BJ (cell line): ENCODE measurements around the gene BCAR3. TPM values are rescaled to one million over a fixed set of nuclear protein-coding genes. Genes with fewer than 3 reads are reported as not detected.

Experiments used
- CTCF ChIA-PET: fragments of 350-600 bp; formaldehyde crosslinking; extraction: SDS; loops from one replicate; lab custom pipeline; 2021; ENCODE audit warnings: antibody characterized with exemption, inconsistent platforms; lab: Yijun Ruan, JAX
- POLR2A ChIA-PET: fragments of 300-600 bp; sonication (Branson Sonifier 250); formaldehyde crosslinking; extraction: SDS; loops from one replicate; lab custom pipeline; 2021; ENCODE audit warnings: antibody characterized with exemption; lab: Charles Lee
- DNase-seq: peaks from one replicate; pipeline ENCODE4 v3.0.0-alpha.2; 2011; ENCODE audit warnings: low read depth
- H3K27me3 ChIP-seq: 2 replicates; pipeline ENCODE4 v1.6.0; 2011; ENCODE audit warnings: low read length; ENCODE audit not compliant: control insufficient read depth, insufficient read depth
- H3K36me3 ChIP-seq: 2 replicates; pipeline ENCODE4 v1.5.1; 2011; ENCODE audit warnings: low read length; ENCODE audit not compliant: control insufficient read depth, insufficient read depth
- H3K4me3 ChIP-seq: 2 replicates; pipeline ENCODE4 v1.5.1; 2011; ENCODE audit warnings: low read depth, mild to moderate bottlenecking, control low read depth, low read length
- polyA plus RNA-seq: library from polyadenylated mRNA; depleted of rRNA; stranded (reverse); fragments of >200 nt; gene quantifications from 2 replicates; pipeline ENCODE4 v1.2.3, GENCODE V29; 2011
- TF ChIP-seq, protein P1 (sequence below): IDR thresholded peaks from 2 replicates; pipeline ENCODE4 v1.5.1; 2011; ENCODE audit warnings: low read depth, mild to moderate bottlenecking, control low read depth, inconsistent platforms, low read length, moderate library complexity; ENCODE audit not compliant: insufficient read depth

BCAR3 gene
- polyA plus RNA-seq, 1 experiment, result 31.7 TPM

GRCh38 chr1:93640656-93641440, 40.8 kb downstream of the BCAR3 start:
- POLR2A ChIA-PET, result no interaction called here

GRCh38 chr1:93638981-93639380, 42.7 kb downstream of the BCAR3 start:
- TF ChIP-seq, protein P1, sequence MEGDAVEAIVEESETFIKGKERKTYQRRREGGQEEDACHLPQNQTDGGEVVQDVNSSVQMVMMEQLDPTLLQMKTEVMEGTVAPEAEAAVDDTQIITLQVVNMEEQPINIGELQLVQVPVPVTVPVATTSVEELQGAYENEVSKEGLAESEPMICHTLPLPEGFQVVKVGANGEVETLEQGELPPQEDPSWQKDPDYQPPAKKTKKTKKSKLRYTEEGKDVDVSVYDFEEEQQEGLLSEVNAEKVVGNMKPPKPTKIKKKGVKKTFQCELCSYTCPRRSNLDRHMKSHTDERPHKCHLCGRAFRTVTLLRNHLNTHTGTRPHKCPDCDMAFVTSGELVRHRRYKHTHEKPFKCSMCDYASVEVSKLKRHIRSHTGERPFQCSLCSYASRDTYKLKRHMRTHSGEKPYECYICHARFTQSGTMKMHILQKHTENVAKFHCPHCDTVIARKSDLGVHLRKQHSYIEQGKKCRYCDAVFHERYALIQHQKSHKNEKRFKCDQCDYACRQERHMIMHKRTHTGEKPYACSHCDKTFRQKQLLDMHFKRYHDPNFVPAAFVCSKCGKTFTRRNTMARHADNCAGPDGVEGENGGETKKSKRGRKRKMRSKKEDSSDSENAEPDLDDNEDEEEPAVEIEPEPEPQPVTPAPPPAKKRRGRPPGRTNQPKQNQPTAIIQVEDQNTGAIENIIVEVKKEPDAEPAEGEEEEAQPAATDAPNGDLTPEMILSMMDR, result no peak
- ChIA-PET POLR2A (no interaction called here), CTCF (interaction anchor here (2.1 to 14.7 kb wide), 2 partner anchors 10 to 176 kb away, joined by 11 to 261 read pairs; no protein-coding TSS in a partner anchor)
- Histone ChIP-seq H3K27me3 (no peaks in the 10 kb centered on the region), H3K4me3 (no peak overlapping the region), H3K36me3 (peaks cover 2% of the 10 kb centered on the region)
- DNase-seq, result no peak

More at GRCh38 chr1:93640656-93641440, 40.8 kb downstream of the BCAR3 start:
- Histone ChIP-seq H3K27me3 (no peaks in the 10 kb centered on the region), H3K4me3 (no peak overlapping the region), H3K36me3 (peaks cover 2% of the 10 kb centered on the region)
- CTCF ChIA-PET, result interaction anchor here (0.6 to 14.7 kb wide), 3 partner anchors 33 to 174 kb away, joined by 3 to 261 read pairs (median 3); no protein-coding TSS in a partner anchor
- TF ChIP-seq, protein P1, result no peak
- no peak for DNase-seq

GRCh38 chr1:93638307-93638847, 43.3 kb downstream of the BCAR3 start:
- Histone ChIP-seq H3K4me3 (no peak overlapping the region), H3K27me3 (no peaks in the 10 kb centered on the region), H3K36me3 (peaks cover 2% of the 10 kb centered on the region)
- ChIA-PET CTCF (interaction anchor here (0.7 to 14.7 kb wide), 3 partner anchors 9 to 176 kb away, joined by 3 to 261 read pairs (median 11); no protein-coding TSS in a partner anchor), POLR2A (no interaction called here)
- TF ChIP-seq, protein P1, result no peak
- no peak for DNase-seq

DNA sequence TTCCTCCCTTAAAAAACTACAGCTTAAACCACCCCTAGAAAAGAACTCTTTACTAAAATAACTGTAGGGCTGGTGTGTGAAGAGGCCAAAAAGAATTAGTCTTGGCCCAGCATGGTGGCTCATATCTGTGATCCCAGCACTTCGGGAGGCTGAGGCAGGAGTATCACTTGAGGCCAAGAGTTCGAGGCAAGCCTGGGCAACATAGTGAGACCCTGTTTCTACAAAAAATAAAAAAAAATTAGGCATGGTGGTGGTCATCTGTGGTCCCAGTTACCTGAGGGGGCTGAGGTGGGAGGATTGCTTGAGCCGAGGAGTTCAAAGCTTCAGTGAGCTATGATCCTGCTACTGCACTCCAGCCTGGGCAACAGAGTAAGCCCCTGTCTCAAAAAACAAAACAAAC, 44.9 kb downstream of the BCAR3 start:
- CTCF ChIA-PET, result interaction anchor here (0.9 to 14.7 kb wide), 3 partner anchors 45 to 205 kb away, joined by 3 to 261 read pairs (median 3); partner anchors contain the start of gene BCAR3
- DNase-seq, result no peak
- POLR2A ChIA-PET, result no interaction called here
- Histone ChIP-seq H3K4me3 (no peak overlapping the region), H3K36me3 (peaks cover 2% of the 10 kb centered on the region; the same call in 1 of the 2 replicates), H3K27me3 (no peaks in the 10 kb centered on the region)
- TF ChIP-seq, protein P1, result no peak
